SK-N-SH treated with all-trans-retinoic acid at 6 μM for 48 hours (cell line): Measurements from ENCODE around the gene CNDP1.
"Not testable (repeated sequence)": the region's sequence is repeated elsewhere in the genome, so short reads cannot be mapped to it uniquely, and the experiment has no call there.

Experiments
- ATAC-seq: fragments of 200-7000 bp; cut with Tn5 transposase; 3 replicates; pipeline ENCODE4 v1.9.1; 2020; ENCODE audit warnings: mild to moderate bottlenecking, moderate library complexity
- ARNTL ChIP-seq: fragments of 450-650 bp; formaldehyde crosslinking; IDR thresholded peaks from 2 replicates; pipeline ENCODE4 v1.5.0; 2020; ENCODE audit warnings: low read depth, mild to moderate bottlenecking, moderate library complexity, borderline replicate concordance
- BACH2 ChIP-seq: fragments of 250-450 bp; sonication (Bioruptor Pico); IDR thresholded peaks from 2 replicates; pipeline ENCODE4 v1.9.0; 2021; ENCODE audit warnings: mild to moderate bottlenecking, borderline replicate concordance
- CSDC2 ChIP-seq: fragments of 250-450 bp; sonication (Bioruptor Pico); IDR thresholded peaks from 2 replicates; pipeline ENCODE4 v1.5.0; 2020; ENCODE audit warnings: mild to moderate bottlenecking, moderate library complexity
- ESRRG ChIP-seq: fragments of 250-450 bp; sonication (Bioruptor Pico); IDR thresholded peaks from 2 replicates; pipeline ENCODE4 v1.6.1; 2021; ENCODE audit warnings: mild to moderate bottlenecking
- GLIS3 ChIP-seq: fragments of 250-450 bp; sonication (Bioruptor Pico); IDR thresholded peaks from 2 replicates; pipeline ENCODE4 v1.5.0; 2020; ENCODE audit warnings: mild to moderate bottlenecking, moderate library complexity
- ISL1 ChIP-seq: fragments of 250-450 bp; sonication (Bioruptor Pico); IDR thresholded peaks from 2 replicates; pipeline ENCODE4 v2.1.2; 2022; ENCODE audit warnings: mild to moderate bottlenecking, moderate library complexity
- OSR1 ChIP-seq: fragments of 250-450 bp; sonication (Bioruptor Pico); IDR thresholded peaks from 2 replicates; pipeline ENCODE4 v1.8.0; 2022; ENCODE audit warnings: moderate library complexity, mild to moderate bottlenecking, inconsistent platforms
- PPARA ChIP-seq: fragments of 250-450 bp; sonication (Bioruptor Pico); IDR thresholded peaks from 2 replicates; pipeline ENCODE4 v1.5.0; 2020; ENCODE audit warnings: mild to moderate bottlenecking, borderline replicate concordance
- TCF4 ChIP-seq: fragments of 250-450 bp; sonication (Bioruptor Pico); IDR thresholded peaks from 2 replicates; pipeline ENCODE4 v1.8.0; 2021; ENCODE audit warnings: mild to moderate bottlenecking, moderate library complexity, borderline replicate concordance
- TOX ChIP-seq: fragments of 250-450 bp; sonication (Bioruptor Pico); IDR thresholded peaks from 2 replicates; pipeline ENCODE4 v1.8.0; 2021; ENCODE audit warnings: mild to moderate bottlenecking, moderate library complexity, borderline replicate concordance
- ZFP3 ChIP-seq: fragments of 250-450 bp; sonication (Bioruptor Pico); IDR thresholded peaks from 2 replicates; pipeline ENCODE4 v1.5.0; 2020; ENCODE audit warnings: mild to moderate bottlenecking, moderate library complexity
- ZFP30 ChIP-seq: fragments of 450-650 bp; formaldehyde crosslinking; IDR thresholded peaks from 2 replicates; pipeline ENCODE4 v1.5.0; 2022; ENCODE audit warnings: mild to moderate bottlenecking, moderate library complexity
- ZNF565 ChIP-seq: fragments of 450-650 bp; formaldehyde crosslinking; conservative IDR thresholded peaks from 2 replicates; pipeline ENCODE4 v1.5.0; 2020; ENCODE audit warnings: low read depth, mild to moderate bottlenecking, moderate library complexity
- ZNF70 ChIP-seq: fragments of 450-650 bp; formaldehyde crosslinking; IDR thresholded peaks from 2 replicates; pipeline ENCODE4 v1.5.0; 2020; ENCODE audit warnings: mild to moderate bottlenecking, moderate library complexity
- ZNF8 ChIP-seq: fragments of 450-650 bp; formaldehyde crosslinking; IDR thresholded peaks from 2 replicates; pipeline ENCODE4 v1.5.0; 2020; ENCODE audit warnings: mild to moderate bottlenecking, moderate library complexity
- TF ChIP-seq, protein P1 (sequence below): fragments of 250-450 bp; sonication (Bioruptor Pico); IDR thresholded peaks from 2 replicates; pipeline ENCODE4 v1.5.1; 2021; ENCODE audit warnings: mild to moderate bottlenecking, moderate library complexity
- TF ChIP-seq, protein P2 (sequence below): fragments of 250-450 bp; sonication (Bioruptor Pico); IDR thresholded peaks from 2 replicates; pipeline ENCODE4 v1.5.0; 2020; ENCODE audit warnings: mild to moderate bottlenecking, moderate library complexity
- TF ChIP-seq, protein P3 (sequence below): fragments of 250-450 bp; sonication (Bioruptor Pico); IDR thresholded peaks from 2 replicates; pipeline ENCODE4 v1.8.0; 2021; ENCODE audit warnings: low read depth, mild to moderate bottlenecking, moderate library complexity, borderline replicate concordance

The CNDP1 gene

DNA sequence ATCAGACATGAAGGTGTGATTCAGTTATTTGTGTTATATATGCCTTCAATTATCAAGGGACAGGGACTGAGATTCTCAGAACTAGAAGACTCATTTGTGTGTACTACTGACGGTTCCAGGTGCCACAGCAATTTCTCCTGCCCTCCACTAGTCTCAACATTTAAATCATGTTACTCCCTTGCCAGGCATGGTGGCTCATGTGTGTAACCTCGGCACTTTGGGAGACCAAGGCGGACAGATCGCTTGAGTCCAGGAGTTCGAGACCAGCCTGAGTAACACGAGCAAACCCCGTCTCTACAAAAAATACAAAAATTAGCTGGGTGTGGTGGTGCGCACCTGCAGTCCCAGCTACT, 37.0 kb upstream of the CNDP1 start (continued):
- TF ChIP-seq BACH2 (no peak), OSR1 (CRISPR knock-in tag) (no peak), ZNF565 (no peak), GLIS3 (no peak)

DNA sequence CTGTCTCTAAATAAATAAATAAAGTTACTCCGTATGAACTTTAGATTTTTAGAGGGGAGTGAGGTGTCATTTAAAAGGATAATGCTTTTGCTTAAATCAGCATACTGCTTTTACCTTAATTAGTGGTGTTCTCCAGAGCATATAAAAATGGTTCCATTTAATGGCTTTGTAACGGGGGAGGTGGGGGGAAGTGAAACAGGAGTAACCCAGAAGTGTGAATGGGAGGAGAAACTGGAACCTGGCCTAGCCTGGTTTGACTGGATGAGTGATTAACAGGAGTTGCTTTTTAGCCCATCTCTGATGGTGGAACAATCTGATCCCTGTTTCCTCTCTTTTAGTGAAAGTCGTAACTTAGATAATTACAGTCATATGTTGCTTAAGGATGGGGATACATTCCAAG, 36.5 kb upstream of the CNDP1 start:
- TF ChIP-seq, protein P1, sequence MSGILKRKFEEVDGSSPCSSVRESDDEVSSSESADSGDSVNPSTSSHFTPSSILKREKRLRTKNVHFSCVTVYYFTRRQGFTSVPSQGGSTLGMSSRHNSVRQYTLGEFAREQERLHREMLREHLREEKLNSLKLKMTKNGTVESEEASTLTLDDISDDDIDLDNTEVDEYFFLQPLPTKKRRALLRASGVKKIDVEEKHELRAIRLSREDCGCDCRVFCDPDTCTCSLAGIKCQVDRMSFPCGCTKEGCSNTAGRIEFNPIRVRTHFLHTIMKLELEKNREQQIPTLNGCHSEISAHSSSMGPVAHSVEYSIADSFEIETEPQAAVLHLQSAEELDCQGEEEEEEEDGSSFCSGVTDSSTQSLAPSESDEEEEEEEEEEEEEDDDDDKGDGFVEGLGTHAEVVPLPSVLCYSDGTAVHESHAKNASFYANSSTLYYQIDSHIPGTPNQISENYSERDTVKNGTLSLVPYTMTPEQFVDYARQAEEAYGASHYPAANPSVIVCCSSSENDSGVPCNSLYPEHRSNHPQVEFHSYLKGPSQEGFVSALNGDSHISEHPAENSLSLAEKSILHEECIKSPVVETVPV (CRISPR knock-in tag), result no peak
- TF ChIP-seq ARNTL (CRISPR knock-in tag), result no peak
- TF ChIP-seq PPARA (CRISPR knock-in tag), result no peak
- no peak for TF ChIP-seq ISL1
- no peak for TF ChIP-seq ZNF565
- TF ChIP-seq, protein P2, sequence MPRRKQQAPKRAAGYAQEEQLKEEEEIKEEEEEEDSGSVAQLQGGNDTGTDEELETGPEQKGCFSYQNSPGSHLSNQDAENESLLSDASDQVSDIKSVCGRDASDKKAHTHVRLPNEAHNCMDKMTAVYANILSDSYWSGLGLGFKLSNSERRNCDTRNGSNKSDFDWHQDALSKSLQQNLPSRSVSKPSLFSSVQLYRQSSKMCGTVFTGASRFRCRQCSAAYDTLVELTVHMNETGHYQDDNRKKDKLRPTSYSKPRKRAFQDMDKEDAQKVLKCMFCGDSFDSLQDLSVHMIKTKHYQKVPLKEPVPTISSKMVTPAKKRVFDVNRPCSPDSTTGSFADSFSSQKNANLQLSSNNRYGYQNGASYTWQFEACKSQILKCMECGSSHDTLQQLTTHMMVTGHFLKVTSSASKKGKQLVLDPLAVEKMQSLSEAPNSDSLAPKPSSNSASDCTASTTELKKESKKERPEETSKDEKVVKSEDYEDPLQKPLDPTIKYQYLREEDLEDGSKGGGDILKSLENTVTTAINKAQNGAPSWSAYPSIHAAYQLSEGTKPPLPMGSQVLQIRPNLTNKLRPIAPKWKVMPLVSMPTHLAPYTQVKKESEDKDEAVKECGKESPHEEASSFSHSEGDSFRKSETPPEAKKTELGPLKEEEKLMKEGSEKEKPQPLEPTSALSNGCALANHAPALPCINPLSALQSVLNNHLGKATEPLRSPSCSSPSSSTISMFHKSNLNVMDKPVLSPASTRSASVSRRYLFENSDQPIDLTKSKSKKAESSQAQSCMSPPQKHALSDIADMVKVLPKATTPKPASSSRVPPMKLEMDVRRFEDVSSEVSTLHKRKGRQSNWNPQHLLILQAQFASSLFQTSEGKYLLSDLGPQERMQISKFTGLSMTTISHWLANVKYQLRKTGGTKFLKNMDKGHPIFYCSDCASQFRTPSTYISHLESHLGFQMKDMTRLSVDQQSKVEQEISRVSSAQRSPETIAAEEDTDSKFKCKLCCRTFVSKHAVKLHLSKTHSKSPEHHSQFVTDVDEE (CRISPR knock-in tag), result no peak
- TF ChIP-seq ESRRG (CRISPR knock-in tag), result no peak
- no peak for TF ChIP-seq CSDC2 (CRISPR knock-in tag)
- no peak for TF ChIP-seq ZNF70 (CRISPR knock-in tag)
- TF ChIP-seq ZFP3 (CRISPR knock-in tag), result no peak
- TF ChIP-seq GLIS3, result no peak
- TF ChIP-seq ZFP30 (CRISPR knock-in tag), result no peak
- no peak for TF ChIP-seq ZNF8 (CRISPR knock-in tag)
- TF ChIP-seq TOX (CRISPR knock-in tag), result no peak
- no peak for TF ChIP-seq BACH2
- ATAC-seq, result no peak

DNA sequence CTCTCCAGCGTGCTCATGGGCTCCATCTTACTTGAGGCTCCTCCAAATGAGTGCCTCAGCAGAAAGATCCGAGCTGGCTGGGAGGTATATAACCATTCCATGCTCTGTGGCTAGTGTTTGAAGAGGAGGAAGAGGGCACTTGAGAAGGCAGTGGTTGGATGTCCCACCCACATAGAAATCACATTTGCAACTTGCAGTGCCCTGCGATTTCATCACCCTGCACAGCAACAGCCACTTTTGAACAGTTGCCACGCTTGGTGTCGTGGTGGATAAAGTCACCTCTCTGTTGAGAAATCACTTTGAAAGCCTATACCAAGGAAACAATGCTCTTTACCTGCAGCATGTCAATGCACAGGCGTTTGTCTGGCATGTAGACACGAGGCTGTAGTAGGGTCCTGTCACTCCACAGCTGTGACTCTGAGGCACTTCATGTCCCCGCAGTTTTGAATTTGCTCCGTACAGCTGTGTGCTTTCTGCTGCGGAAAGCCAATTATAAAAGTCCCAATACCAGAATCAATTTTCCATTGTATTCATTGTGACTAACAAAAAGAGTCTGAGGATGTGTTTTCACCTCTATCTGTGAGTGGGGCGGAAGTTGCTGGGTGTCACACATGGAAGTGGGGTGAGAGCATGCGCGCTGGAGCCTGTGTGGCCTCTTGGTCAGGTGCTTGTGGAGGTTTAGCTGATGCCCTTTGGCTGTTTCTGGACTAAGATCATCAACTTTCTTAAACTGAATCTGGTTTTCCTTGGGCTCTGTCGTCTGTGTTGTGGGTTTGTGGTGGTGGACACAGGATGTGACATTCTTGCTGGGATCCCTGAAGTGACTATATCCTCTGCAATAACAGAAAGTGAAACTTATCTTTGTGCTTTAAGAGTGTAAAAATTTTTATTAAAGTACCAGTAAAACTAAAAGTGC, 35.3 kb upstream of the CNDP1 start:
- TF ChIP-seq ARNTL (CRISPR knock-in tag), result no peak
- TF ChIP-seq TCF4 (CRISPR knock-in tag), result no peak
- TF ChIP-seq, protein P3, sequence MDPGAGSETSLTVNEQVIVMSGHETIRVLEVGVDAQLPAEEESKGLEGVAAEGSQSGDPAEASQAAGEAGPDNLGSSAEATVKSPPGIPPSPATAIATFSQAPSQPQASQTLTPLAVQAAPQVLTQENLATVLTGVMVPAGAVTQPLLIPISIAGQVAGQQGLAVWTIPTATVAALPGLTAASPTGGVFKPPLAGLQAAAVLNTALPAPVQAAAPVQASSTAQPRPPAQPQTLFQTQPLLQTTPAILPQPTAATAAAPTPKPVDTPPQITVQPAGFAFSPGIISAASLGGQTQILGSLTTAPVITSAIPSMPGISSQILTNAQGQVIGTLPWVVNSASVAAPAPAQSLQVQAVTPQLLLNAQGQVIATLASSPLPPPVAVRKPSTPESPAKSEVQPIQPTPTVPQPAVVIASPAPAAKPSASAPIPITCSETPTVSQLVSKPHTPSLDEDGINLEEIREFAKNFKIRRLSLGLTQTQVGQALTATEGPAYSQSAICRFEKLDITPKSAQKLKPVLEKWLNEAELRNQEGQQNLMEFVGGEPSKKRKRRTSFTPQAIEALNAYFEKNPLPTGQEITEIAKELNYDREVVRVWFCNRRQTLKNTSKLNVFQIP, result no peak
- TF ChIP-seq, all 23 proteins: peak for 0
- ATAC-seq, result no peak

DNA sequence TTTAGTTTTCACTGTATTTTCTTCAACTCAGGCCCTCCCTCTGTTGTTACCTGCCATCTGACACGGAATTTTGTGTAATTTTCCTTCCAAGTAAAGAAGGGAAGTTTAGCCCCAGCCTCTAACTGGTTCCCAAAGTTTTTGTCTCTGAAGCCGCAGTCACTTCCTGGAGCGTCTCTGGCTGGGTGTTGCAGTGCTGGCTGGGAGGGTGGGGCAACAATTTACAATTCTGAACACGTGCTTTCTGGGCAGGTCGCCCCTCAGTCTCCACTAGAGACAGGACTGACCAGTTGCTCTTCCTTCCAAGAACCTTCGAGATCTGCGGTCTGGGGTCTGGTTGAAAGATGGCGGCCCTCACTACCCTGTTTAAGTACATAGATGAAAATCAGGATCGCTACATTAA, 34.7 kb upstream of the CNDP1 start:
- no peak for ATAC-seq

DNA sequence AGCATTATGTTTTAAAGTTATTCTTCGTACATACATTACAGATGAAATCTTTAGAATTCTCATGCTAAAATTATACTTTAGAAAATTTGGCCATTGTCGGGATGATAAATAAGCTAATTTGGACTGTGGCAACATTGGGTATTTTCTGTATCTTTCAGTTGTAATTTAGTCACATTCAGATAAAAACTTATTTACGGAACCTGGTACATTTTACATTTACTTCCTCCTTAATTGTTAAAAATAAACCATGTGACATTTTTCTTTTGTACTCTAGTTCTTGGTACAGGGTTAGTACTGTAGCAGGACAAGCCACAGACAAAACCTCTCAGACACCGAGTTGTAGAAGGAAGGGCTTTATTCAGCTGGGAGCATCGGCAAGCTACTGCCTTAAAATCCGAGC, 33.9 kb upstream of the CNDP1 start:
- TF ChIP-seq ZNF565, result no peak
- TF ChIP-seq GLIS3, result no peak
- TF ChIP-seq ARNTL (CRISPR knock-in tag), result no peak
- TF ChIP-seq ESRRG (CRISPR knock-in tag), result no peak
- ATAC-seq, result no peak

More for the DNA sequence above, 34.7 kb upstream of the CNDP1 start:
- TF ChIP-seq ZNF565, result no peak
- TF ChIP-seq ESRRG (CRISPR knock-in tag), result no peak
- TF ChIP-seq ISL1, result no peak
- no peak for TF ChIP-seq ZNF70 (CRISPR knock-in tag)
- TF ChIP-seq ARNTL (CRISPR knock-in tag), result no peak

DNA sequence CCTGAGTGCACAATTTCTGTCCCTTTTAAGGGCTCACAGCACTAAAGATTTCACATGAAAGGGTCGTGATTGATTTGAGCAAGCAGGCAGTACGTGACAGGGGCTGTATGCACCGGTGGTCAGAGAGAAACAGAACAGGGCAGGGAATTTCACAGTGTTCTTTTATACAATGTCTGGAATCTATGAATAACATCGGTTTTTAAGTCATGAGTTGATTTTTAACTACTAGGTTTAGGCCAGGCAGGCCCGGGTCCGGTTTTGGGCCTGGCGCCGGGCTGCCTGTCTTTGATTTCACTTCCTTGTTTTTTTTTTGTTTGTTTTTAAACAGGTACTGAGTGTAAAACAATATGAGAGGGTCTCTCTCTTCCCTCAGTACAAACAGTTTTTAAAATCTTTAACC, 33.5 kb upstream of the CNDP1 start:
- ATAC-seq, result not testable (repeated sequence)
